MM.1S (cell line): ENCODE data around the gene BCAS4.

Source experiments
- CTCF ChIP-seq: fragments of 300-600 bp; sonication (generic); IDR thresholded peaks from 2 replicates; pipeline ENCODE4 v1.5.1; 2016; ENCODE audit warnings: antibody characterized with exemption, low read length, mixed read lengths
- EZH2 ChIP-seq: fragments of 300-600 bp; sonication (generic); optimal IDR thresholded peaks from 2 replicates; pipeline ENCODE3; 2017; ENCODE audit warnings: low read depth, mild to moderate bottlenecking, antibody characterized with exemption, low read length, mixed read lengths
- EZH2phosphoT487 ChIP-seq: fragments of 300-600 bp; sonication (generic); IDR thresholded peaks from 2 replicates; pipeline ENCODE4 v1.6.1; 2018; ENCODE audit warnings: antibody characterized with exemption, low read length

GRCh38 chr20:50824137-50824536 is 29.3 kb downstream of the BCAS4 start:
- TF ChIP-seq CTCF (no peak), EZH2 (no peak), EZH2phosphoT487 (no peak)
